AG09319 (cell line): ENCODE data around the gene BRF1.
"Not testable (repeated sequence)": the region's sequence is repeated elsewhere in the genome, so short reads cannot be mapped to it uniquely, and the experiment has no call there.

Source experiments
- DNase-seq: peaks from one replicate; pipeline ENCODE4 v3.0.0-alpha.2; 2010; ENCODE audit warnings: low read depth; ENCODE audit errors: extremely low read depth
- TF ChIP-seq, protein P1 (sequence below): IDR thresholded peaks from 2 replicates; pipeline ENCODE4 v1.5.1; 2011; ENCODE audit warnings: low read depth, mild to moderate bottlenecking, inconsistent platforms, low read length, moderate library complexity

BRF1 gene

DNA sequence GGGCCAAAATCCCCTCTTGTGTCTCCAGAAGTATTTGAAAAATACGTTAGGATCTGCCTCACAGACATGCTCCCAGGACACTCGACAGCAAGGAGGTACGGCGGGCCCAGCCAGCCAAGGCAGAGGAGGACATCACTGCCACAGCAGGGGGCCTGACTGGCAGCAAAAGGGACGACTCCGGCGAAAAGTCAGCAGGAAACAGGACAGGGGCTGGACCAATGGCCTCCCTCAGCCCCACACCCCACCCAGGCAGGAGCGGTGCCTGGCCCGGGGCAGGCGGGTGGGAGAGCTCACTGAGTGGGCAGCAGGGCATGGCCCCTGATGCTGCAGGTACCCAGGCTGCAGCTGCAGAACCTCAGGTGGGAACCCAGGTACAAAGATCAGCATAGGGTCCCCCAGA is 17.8 kb downstream of the BRF1 start:
- DNase-seq, result no peak
- TF ChIP-seq, protein P1, sequence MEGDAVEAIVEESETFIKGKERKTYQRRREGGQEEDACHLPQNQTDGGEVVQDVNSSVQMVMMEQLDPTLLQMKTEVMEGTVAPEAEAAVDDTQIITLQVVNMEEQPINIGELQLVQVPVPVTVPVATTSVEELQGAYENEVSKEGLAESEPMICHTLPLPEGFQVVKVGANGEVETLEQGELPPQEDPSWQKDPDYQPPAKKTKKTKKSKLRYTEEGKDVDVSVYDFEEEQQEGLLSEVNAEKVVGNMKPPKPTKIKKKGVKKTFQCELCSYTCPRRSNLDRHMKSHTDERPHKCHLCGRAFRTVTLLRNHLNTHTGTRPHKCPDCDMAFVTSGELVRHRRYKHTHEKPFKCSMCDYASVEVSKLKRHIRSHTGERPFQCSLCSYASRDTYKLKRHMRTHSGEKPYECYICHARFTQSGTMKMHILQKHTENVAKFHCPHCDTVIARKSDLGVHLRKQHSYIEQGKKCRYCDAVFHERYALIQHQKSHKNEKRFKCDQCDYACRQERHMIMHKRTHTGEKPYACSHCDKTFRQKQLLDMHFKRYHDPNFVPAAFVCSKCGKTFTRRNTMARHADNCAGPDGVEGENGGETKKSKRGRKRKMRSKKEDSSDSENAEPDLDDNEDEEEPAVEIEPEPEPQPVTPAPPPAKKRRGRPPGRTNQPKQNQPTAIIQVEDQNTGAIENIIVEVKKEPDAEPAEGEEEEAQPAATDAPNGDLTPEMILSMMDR, result no peak

DNA sequence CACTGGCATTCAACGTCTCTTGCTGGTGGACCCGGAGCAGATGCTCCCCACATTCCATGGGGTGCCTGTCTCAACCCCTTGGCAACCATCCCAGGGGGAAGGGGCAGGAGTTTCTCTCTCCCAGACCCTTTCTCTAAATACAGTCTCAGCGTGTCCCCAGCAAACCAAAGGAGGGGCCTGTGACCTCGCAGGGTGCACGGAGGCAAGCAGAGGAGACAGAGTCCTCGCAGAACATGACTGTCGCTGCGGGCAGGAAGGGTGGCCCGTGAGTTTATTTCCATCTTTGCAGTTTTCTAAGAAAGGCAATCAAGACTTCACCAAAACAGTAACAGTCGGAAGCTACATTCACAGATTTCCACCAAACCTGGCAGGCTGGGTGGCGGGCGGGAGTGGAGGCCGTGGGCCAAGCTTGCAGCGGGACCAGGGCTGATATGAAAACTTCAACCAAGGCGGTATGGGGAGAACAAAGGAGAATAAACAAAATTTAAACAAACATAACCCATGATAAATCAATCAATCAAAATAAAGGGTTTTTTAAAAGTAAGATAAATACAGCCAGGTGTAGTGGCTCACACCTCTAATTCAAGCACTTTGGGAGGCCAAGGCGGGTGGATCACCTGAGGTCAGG is 18.6 kb downstream of the BRF1 start:
- no peak for DNase-seq
- TF ChIP-seq, protein P1, result no peak

DNA sequence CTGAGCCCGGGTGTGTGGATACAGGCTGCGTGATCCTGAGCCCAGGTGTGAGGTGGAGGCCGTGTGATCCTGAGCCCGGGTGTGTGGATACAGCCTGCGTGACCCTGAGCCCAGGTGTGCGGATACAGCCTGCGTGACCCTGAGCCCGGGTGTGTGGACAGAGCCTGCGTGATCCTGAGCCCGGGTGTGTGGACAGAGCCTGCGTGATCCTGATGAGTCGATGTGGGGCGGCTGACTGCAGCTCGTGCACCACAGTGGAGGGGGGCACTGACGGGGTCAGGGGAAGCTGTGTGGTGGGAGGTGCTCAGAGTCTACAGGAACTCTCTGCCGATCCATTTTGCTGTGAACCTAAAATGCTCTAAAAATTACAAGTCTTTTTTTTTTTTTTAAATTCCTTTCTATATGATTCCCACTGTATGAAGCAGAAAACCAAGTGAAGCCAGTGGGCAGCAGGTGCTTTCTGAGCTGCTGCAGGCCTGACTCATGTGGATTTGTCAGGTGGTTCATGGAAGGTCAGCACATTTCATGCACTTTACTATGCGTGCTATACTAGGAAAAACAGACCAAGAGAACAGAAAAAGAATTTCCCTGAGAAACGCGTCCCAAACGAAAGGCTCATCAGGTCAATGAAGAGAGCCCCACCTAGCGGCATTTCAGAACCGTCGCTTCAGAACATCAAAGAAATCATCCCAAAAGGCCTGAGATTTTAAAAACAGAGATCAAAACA is 19.3 kb downstream of the BRF1 start:
- DNase-seq, result no peak
- TF ChIP-seq, protein P1, result peak; percentile 69

DNA sequence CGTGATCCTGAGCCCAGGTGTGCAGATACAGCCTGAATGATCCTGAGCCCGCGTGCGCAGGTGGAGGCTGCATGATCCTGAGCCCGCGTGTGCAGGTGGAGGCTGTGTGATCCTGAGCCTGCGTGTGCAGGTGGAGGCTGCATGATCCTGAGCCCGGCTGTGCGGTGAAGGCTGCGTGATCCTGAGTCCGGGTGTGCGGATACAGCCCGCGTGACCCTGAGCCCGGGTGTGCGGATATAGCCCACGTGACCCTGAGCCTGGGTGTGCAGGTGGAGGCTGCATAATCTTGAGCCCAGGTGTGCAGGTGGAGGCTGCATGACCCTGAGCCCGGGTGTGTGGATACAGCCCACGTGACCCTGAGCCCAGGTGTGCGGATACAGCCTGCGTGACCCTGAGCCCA is 20.3 kb downstream of the BRF1 start:
- DNase-seq, result no peak
- TF ChIP-seq, protein P1, result no peak

GRCh38 chr14:105279642-105280361 is 21.0 kb downstream of the BRF1 start:
- DNase-seq, result no peak
- TF ChIP-seq, protein P1, result no peak

DNA sequence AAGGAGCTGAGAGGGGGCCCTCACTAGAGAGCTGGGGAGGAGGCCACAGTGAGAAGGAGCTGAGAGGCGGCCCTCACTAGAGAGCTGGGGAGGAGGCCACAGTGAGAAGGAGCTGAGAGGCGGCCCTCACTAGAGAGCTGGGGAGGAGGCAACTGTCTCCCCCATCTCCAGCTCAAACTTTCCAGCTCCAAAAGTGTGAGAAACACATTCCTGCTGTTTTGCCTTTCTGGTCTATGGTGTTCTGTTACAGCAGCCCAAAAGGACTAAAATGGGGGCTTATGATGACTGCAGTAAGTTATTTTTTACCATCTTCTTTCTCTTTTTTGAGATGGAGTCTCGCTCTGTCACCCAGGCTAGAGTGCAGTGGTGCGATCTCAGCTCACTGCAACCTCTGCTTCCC is 23.4 kb downstream of the BRF1 start:
- not testable (repeated sequence) for DNase-seq

DNA sequence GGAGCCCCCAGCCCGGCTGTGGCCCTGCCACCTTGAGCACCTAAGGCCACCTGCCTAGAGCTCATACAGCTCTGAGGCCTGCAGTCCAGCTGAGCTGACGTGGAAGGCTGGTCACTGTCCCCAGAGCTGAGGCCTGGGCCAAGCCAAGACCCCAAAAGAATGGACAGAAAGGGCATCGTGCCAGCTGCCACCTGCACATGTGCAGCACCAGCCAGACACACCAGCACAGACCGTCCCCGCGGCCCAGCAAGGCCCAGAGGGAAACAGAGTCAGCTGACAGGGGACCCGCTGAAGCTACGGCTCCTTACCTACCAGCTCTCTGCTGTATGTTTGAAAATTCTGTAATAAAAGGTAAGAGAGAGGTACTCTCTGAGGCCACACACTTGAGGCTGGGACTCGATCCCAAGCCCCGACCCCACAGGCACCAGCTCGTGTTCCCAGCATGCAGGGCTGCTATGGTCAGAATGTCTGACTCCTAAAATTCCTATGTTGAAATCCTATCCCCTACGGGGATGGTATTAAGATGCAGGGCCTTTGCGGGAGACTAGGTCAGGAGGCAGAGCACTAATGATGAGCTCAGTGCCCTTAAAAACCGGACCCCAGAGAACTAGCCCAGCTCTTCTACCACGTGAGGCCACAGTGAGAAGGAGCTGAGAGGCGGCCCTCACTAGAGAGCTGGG is 25.4 kb downstream of the BRF1 start:
- TF ChIP-seq, protein P1, result no peak
- peak; percentile 14 for DNase-seq
